OCI-M2 (cell line): Measurements from ENCODE around the gene RAB43.

Experiments
- DNase-seq: peaks from one replicate; lab custom pipeline; 2025; ENCODE audit not compliant: unreplicated experiment; lab: John Stamatoyannopoulos, UW

Gene RAB43

DNA sequence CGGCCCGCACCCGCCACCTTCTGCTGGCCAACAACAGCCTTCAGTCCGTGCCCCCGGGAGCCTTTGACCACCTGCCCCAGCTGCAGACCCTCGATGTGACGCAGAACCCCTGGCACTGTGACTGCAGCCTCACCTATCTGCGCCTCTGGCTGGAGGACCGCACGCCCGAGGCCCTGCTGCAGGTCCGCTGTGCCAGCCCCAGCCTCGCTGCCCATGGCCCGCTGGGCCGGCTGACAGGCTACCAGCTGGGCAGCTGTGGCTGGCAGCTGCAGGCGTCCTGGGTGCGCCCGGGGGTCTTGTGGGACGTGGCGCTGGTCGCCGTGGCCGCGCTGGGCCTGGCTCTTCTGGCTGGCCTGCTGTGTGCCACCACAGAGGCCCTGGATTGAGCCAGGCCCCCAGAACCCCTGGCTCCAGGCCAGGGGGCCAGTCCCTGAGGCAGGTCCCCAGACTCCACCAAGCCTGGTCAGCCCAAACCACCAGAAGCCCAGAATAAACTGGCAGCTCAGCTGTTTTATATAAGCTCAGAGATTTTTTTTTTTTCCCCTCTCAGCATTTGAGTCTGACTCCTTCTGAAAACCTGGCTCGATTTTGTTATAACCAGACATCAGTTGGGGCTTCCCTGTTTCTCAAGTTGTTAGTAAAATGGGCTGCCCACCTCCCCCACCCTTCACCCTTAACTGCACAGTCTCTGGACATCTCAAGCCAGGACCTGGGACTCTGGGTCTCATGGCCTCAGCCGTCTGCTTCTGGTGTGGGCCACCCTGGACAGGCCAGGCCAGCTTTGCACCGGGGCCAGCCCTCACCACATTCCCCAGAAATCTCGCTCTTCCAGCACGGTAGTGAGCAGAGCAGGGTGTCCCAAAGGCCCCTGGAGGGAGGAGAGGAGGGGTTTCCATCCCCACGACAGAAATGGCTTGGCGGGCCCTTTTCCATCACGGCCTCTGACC, 59.4 kb downstream of the RAB43 start:
- DNase-seq = no peak

DNA sequence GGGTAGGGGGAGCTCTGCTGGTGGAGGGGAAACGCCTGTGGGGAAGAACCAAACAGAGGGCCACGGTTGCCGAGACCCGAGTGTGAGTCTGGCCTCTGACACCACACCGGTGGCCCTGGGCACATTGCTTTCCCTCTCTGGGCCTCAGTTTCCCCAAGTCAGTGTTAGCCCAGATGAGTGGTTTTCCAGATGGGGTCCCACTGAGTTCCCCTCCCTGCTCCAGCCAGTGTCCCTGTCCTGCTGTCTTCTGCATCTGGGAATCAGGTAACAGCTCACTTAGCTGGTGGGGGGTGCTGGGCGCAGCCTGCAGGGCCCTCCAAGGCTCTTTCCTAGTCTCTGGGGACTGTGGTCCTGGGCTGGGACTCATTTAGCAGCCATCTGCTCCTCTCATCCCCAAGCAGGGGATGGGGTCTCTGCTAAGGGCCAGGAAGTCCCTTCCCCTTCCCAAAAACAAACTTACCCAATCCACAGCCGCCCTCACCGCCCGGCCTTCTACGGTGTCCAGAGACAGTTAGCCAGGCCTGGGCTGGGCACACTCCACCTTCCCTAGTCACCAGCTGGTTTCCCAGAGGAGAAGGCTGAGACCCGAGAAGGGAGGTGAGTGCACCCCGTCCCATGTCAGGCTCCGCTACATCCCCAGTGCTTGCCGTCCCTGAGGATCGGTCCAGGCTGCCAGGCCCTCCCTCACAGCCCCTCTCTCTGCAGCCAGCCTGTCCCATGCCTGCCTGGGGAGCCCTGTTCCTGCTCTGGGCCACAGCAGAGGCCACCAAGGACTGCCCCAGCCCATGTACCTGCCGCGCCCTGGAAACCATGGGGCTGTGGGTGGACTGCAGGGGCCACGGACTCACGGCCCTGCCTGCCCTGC, 60.3 kb downstream of the RAB43 start:
- DNase-seq = no peak

- no peak for DNase-seq
Measured at GRCh38 chr3:129060276-129061022, 61.2 kb downstream of the RAB43 start, which contains the start of gene GP9. Gene GP9 (plus strand): TSS chr3:129060779. CDS start chr3:129061740, 961 bp downstream.

GRCh38 chr3:129059311-129059958, 62.2 kb downstream of the RAB43 start:
- DNase-seq = no peak

DNA sequence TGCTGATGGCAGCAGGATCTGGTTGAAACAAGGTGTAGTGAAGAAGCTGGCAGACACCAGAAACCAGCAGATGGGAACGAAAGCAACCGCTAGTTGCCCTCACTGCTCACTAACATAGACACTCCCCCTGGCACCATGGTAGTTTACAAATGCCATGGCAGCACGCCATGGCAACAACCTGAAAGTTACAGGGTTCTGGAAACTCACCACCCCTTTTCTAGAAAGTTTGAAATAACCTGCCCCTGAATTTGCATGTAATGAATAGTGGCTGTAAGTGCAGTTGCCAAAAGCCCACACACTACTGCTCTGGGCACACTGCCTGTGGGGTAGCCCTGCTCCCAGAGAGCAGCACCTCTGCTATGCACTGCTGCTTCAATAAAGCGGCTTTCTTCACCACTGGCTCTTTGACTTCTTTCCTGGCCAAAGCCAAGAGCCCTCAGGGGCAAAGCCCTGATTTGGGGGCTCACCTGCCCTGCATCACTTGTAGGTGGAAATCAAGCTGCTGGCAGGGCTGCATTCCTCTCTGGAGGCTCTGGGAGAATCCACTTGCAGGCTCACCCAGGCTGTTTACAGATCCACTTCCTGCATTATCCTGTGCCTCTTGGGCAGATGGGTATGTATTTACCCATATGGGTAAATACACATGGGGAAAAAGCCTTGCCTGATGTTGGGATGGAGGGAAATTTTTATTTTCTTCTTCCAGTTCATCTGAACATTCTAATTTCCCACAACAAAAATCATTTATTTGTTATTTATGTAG, 63.0 kb downstream of the RAB43 start:
- DNase-seq = no peak

DNA sequence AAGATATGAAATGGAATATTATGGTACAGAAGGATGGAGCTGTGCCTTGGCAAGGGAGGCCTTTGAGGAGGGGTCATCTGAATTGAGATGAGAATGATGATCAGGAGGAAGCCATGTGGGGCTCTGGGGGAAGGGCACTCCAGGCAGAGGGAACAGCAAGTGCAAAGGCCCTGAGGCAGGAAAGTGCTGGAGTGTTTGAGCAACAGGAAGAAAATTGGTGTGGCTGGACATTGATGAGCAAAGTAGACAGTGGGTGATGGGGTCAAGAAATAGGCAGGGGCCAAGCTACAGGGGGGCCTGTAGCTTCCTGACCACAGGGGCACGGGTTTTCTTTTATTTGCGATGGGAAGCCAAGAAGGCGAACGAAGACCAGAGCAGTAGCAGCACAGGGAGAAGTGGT, 64.4 kb downstream of the RAB43 start:
- DNase-seq = no peak

DNA sequence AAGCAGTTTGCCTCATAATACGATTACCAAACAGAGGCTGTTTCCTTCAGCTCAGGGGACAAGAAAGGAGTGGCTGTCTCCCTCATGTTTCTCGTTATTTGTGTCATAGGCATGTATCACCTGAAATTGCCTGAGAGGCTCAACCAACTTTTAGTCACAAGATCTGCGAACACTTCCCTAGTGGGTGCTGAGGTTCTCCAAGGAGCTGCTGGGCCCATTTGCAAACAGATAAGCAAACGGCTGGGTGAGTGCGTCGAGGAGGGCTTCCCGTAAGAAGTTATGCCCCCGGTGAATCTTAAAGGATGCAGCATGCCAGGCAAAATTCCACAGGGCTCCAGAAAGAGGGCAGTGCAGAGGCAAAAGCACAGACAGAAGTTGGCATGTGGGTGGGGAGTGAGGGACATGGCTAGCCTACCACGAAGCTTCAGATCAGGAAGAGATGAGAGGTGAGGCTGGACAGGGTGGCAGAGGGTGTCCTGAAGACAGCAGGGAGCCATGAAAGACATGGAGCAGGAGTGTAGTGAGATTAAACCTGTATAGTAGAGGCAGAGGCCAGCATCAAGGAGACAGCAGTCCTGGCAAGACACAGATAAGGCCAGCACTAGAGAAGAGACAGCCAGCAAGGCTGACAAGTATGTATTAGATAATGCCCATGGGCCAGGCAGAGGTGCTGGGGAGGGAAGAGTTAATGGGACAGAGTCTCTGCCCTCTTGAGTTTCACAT, 65.0 kb downstream of the RAB43 start:
- DNase-seq = peak; percentile 14

DNA sequence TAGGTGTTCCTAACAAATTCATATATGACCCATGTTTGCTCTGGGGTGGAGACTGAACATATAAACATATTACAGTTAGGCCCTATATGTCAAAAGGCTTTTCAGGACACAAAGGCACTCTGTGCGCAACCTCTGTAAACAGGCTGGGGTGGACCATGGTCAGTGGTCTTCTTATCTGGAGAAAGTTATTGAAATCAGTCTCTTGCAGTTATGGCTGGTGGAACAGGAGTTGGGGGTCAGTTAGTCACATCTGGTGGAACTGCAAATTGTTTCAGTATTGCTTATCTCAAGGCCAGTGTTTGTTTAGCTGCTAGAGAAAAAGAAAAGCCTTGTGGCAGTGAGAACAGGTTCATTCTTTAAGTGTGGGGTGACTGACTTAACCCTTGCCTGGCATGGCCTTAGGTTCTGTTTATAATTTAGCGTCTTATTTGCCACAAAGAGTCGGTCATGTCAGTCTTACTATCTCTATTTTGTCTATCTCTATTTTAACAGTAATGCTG, 66.9 kb downstream of the RAB43 start:
- DNase-seq = peak; percentile 59

DNA sequence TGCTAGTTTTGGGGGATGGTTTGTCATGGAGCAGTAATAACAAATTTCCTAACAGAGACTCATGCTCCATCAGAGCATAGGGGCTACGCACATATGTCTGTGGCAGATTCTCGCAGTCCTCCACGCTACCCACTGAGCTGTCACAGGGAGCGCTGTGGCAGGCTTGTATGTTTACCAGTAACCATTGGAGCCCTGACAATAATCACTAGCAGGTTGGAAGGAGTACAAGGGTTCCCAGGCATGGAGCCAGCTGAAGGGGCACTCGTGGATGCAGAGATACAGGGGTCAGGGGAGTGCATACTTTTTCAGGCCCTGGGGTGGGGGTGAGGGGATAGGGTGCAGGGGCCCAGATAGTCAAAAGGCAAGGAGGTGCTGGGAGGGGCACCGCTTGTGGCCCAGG, 68.9 kb downstream of the RAB43 start:
- no peak for DNase-seq

DNA sequence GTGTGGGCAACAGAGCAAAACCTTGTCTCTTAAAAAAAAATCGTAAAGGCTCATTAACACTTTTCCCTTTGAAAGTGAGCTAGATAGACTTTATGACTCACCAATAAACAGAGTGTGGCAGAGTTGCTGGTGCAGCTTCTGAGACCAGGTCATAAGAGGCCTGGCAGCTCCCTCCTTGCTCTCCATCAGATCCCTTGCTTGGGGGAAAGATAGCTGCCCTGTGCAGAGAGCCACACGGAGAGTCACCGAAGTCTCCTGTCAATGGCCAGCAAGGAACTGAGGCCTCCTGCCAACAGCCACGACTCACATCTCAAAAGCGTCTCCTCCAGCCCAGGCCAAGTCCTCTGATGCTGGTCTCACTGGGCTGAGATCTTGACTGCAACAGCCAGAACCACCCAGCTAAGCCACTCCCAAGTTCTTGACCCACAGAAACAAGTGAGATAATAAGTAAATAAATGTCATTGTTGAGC, 69.7 kb downstream of the RAB43 start:
- no peak for DNase-seq

- DNase-seq = no peak
Measured at GRCh38 chr3:129050556-129051295, 70.9 kb downstream of the RAB43 start.

- no peak for DNase-seq
Measured at GRCh38 chr3:129047553-129047839, 74.1 kb downstream of the RAB43 start.

- DNase-seq = no peak
Measured at GRCh38 chr3:129046732-129047552, 74.7 kb downstream of the RAB43 start.

DNA sequence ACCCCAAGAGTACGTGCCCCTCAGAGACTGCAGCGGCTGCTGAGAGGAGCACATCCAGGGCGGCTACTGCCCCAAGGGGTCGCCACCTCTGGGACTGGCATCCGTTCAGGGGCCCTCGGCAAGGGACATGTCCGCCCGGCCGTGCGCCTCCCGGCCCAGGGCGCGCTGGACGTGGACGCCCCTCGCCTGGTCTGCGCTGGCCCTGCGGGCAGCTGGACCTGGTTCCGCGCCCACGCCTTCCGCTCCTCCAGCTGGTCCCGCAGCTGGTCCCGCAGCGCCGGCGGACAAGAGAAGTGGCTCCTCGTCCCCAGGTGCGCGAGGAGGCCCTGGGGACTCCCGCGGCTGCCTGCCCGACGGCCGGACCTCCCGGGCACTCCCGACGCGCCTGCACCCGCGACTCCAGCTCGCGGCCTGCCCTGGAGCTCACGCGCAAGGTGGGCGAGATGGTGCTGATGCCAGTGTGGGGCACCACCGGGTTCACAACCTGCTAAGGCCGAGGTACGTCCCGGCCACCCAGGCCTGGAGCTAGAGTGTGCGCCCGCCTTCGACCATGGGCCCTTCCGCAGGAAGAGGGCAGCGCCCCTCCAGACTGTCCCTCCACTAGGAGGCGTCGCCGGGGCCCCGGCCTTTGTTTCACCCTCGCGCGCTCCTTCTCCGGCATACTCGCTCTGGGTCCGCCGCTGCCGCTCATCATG, 75.4 kb downstream of the RAB43 start:
- no peak for DNase-seq

- no peak for DNase-seq
Measured at GRCh38 chr3:129045675-129046036, 75.9 kb downstream of the RAB43 start.

GRCh38 chr3:129040579-129041300, 80.9 kb downstream of the RAB43 start:
- no peak for DNase-seq

DNA sequence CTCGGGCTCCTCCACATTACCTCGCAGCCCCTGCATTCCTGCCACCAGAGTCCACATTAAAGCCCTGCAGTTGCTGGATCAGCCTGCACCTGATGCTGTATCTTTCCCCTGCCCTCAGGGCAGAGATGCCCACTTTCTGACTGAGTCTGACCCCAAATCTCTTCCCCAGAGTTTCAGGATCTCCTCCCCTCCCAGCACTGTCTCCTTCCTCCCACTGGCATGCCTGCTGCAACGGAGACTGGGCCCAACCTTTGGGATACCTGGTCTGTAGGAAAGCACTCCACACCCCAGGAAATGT, 81.6 kb downstream of the RAB43 start:
- DNase-seq = no peak
